ENCODE results near the gene MS4A6A. TPM values are rescaled to one million over a fixed set of nuclear protein-coding genes. Genes with fewer than 3 reads are reported as not detected.
"Not testable (repeated sequence)": the region's sequence is repeated elsewhere in the genome, so short reads cannot be mapped to it uniquely, and the experiment has no call there.

MS4A6A gene
- total RNA-seq, 1 donor = not detected

GRCh38 chr11:60131912-60132311, 51.0 kb downstream of the MS4A6A start:
- no peak overlapping the region for H3K4me3 ChIP-seq (ENCODE audit: low read depth, low read length)
- no peak for TF ChIP-seq CTCF (IDR thresholded peaks at IDR 0.05; ENCODE audit: insufficient read depth, low read length)
- DNase-seq (ENCODE audit: low read depth) = no peak

DNA sequence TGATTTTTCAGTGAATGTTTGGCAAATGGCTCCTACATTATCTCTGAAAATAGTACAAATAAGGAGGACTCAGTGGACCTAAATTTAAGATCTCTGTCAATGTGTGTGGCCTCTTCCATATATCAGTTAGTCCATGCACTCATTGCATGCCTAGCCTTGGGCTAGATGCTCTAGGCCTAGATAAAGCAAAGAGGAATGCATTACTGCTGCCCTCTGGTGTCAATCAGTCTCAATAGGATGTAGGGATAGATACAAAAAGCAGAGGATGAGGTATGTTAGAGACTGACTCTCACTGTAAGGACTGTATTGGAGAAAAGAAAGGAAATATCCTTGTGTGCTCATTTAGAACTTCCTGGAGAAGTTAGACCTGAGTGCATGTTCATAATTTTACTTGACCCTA, 52.4 kb downstream of the MS4A6A start:
- no peak overlapping the region for H3K4me3 ChIP-seq (ENCODE audit: low read depth, low read length)
- DNase-seq (ENCODE audit: low read depth) = no peak
- no peak for TF ChIP-seq CTCF (IDR thresholded peaks at IDR 0.05; ENCODE audit: insufficient read depth, low read length)

- no peak overlapping the region for H3K4me3 ChIP-seq (ENCODE audit: low read depth, low read length)
- DNase-seq (ENCODE audit: low read depth) = no peak
- no peak for TF ChIP-seq CTCF (IDR thresholded peaks at IDR 0.05; ENCODE audit: insufficient read depth, low read length)
Observed at GRCh38 chr11:60129853-60130252, 53.0 kb downstream of the MS4A6A start.

DNA sequence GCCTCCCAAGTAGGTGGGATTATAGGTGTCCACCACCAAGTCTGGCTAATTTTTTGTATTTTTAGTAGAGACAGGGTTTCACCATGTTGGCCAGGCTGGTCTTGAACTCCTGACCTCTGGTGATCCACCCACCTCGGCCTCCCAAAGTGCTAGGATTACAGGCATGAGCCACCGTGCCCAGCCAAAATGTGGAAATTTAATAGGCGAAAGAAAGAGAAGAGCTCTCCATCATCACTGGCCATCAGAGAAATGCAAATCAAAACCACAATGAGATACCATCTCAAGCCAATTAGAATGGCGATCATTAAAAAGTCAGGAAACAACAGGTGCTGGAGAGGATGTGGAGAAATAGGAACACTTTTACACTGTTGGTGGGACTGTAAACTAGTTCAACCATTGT, 54.0 kb downstream of the MS4A6A start:
- not testable (repeated sequence) for DNase-seq (ENCODE audit: low read depth); H3K4me3 ChIP-seq (ENCODE audit: low read depth, low read length)

DNA sequence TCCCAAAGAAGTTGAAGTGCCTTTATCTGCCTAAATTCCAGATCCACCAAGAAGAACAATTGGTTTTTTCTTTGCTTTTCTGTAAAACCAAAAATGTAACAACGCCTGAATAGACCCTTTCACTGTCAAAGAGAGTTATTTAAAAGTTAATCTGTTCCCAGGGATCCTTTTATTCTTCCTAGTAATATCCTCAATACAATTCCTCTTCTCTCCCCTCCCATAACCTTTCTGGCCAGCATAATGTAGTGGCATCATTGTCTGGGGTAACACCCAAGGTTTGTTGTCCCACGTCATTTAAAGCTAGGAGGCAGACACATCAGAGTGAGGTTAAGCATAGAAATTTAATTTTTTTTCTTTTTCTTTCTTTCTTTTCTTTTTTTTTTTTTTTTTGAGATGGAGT, 54.5 kb downstream of the MS4A6A start:
- H3K4me3 ChIP-seq (ENCODE audit: low read depth, low read length) = no peak overlapping the region
- DNase-seq (ENCODE audit: low read depth) = no peak
- no peak for TF ChIP-seq CTCF (IDR thresholded peaks at IDR 0.05; ENCODE audit: insufficient read depth, low read length)

- no peak for TF ChIP-seq CTCF (IDR thresholded peaks at IDR 0.05; ENCODE audit: insufficient read depth, low read length)
- no peak for DNase-seq (ENCODE audit: low read depth)
- H3K4me3 ChIP-seq (ENCODE audit: low read depth, low read length) = no peak overlapping the region
Observed at GRCh38 chr11:60127311-60127811, 55.5 kb downstream of the MS4A6A start.

DNA sequence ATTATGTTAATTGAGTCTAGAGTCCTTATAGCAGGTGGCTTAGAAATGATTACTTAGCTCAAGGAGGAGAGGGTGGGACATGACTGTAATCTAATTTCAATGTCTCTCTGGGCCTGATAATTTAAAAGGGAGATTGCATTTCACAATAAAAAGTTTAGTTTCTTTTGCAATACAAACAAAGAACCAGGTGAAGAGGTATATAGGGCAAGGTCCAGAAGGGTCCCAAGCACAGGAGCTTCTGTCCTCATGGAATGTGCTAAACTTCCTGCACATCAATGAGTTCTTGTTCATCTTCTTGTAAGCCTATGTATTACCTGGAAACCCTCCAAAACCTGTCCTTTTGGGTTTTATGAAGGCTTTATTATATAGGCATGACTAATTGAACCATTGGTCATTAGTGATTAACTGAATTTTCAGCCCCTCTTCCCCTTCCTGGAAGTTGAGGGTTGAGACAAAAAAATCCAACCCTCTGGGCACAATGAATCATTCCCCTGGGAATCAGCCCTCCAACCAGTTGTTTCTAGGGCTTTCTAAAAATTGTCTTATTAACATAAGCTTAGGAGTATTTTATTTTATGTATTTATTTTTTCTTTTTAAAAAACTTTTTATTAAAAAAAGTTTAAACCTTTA, 56.8 kb downstream of the MS4A6A start:
- no peak for TF ChIP-seq CTCF (IDR thresholded peaks at IDR 0.05; ENCODE audit: insufficient read depth, low read length)
- no peak for DNase-seq (ENCODE audit: low read depth)
- H3K4me3 ChIP-seq (ENCODE audit: low read depth, low read length) = no peak overlapping the region

Data from fibroblast of the aortic adventitia (primary cell).